ENCODE results near the gene TNS1. TPM values are rescaled to one million over a fixed set of nuclear protein-coding genes. Genes with fewer than 3 reads are reported as not detected.

TNS1 gene
- total RNA-seq, 4 donors from 2014 or later, result 23.1 to 156 (median 81.1) TPM

DNA sequence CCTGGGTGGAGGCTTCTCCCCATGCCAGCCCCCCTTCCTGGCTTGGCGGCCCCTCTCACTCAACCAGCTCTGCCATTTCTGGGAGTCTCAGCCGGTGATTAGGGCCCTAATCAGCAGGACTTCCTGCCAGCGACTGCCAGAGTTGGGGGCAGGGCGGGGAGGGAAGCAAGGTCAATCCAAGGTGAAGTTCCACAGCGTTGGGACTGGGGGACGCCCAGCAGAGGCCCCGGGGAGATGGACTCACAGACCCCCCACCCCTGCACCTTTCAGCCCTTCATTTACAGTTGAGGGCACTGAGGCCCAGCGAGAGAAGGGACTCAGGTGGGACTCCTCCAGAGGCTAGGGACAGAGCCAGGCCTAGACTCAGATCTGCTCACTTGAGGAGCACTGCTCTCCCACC lies 65.3 kb downstream of the TNS1 start:
- Histone ChIP-seq H3K4me3 (peak overlapping the region in 1 of 4 donors; percentile 67), H3K4me1 (peaks cover 0 to 67% (median 0%) of the 10 kb centered on the region in 4 donors), H3K36me3 (no peaks in the 10 kb centered on the region), H3K9me3 (no peaks in the 10 kb centered on the region), H3K27ac (peak overlapping the region; percentile 22 to 92 (median 74)), H3K27me3 (no peaks in the 10 kb centered on the region)
- TF ChIP-seq, protein P1, sequence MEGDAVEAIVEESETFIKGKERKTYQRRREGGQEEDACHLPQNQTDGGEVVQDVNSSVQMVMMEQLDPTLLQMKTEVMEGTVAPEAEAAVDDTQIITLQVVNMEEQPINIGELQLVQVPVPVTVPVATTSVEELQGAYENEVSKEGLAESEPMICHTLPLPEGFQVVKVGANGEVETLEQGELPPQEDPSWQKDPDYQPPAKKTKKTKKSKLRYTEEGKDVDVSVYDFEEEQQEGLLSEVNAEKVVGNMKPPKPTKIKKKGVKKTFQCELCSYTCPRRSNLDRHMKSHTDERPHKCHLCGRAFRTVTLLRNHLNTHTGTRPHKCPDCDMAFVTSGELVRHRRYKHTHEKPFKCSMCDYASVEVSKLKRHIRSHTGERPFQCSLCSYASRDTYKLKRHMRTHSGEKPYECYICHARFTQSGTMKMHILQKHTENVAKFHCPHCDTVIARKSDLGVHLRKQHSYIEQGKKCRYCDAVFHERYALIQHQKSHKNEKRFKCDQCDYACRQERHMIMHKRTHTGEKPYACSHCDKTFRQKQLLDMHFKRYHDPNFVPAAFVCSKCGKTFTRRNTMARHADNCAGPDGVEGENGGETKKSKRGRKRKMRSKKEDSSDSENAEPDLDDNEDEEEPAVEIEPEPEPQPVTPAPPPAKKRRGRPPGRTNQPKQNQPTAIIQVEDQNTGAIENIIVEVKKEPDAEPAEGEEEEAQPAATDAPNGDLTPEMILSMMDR (IDR thresholded peaks at IDR 0.05), result no peak
- no peak for TF ChIP-seq POLR2A (IDR thresholded peaks at IDR 0.05)
- no peak for DNase-seq

DNA sequence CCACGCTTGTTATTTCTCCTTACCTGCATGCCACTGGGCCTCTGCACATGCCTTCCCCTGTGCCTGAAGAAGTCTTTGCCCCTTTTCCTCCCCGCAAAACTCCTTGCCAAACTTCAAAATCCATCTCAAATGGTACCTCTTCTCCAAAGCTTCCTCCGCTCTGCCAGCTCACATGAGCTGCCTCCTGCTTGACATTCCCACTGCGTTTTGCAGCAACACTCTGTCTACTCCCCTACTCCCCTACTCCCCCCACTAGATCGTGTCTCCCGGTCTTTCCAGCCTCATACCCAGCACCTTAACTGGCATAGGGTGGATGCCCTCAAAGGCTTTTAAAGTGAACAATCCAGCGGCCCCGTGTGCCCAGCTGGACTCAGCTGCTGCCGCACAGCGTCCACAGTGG lies 65.8 kb downstream of the TNS1 start:
- Histone ChIP-seq H3K4me3 (peak overlapping the region in 1 of 4 donors; percentile 67), H3K4me1 (peaks cover 0 to 72% (median 0%) of the 10 kb centered on the region in 4 donors)

DNA sequence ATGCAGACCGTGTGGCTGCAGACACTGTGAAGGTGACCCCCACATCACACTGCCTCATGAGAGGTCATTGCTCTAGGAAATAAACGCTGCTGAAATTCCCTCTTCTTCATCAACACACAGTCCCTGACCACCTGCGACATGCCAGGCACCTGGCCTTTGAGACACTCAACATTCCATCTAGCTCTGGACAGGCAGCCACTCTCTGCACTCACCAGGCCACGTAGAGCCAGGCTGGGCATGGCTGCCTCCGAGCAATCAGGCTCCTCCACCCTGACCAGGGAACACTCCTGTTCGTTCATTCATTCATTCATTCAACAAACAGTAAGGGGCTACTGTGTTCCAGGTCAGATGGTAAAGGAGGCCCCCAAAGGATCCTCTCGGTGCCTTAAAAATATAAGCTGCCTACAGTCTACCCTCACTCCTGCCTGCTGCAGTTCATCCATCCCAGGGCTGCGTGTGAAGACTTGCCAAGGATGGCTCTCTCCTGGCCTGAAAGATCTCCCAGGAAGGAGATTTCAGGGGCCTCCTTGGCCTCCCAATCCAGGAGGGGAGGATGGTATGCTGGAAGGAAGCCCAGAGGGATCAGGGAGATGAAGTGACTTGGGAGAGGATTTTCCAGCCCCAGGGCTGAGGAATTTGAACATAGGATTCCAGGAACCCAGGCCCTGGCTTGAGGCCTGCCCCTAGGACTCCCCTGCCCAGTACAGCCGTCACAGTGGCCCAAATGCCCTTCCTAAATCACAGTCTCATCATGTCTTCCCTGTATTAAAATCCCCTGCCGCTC lies 66.7 kb downstream of the TNS1 start:
- TF ChIP-seq, protein P1 (IDR thresholded peaks at IDR 0.05), result no peak
- TF ChIP-seq POLR2A (IDR thresholded peaks at IDR 0.05), result no peak
- peak overlapping the region in 3 of 4 donors; percentile 64 to 92 (median 84) for H3K27ac ChIP-seq
- no peaks in the 10 kb centered on the region for H3K27me3 ChIP-seq
- H3K9me3 ChIP-seq, result no peaks in the 10 kb centered on the region
- peaks cover 0 to 79% (median 0%) of the 10 kb centered on the region in 4 donors for H3K4me1 ChIP-seq
- H3K36me3 ChIP-seq, result no peaks in the 10 kb centered on the region
- peak overlapping the region in 1 of 4 donors; percentile 67 for H3K4me3 ChIP-seq
- DNase-seq, result no peak

More for the DNA sequence above, 65.8 kb downstream of the TNS1 start:
- Histone ChIP-seq H3K9me3 (no peaks in the 10 kb centered on the region), H3K36me3 (no peaks in the 10 kb centered on the region), H3K27me3 (no peaks in the 10 kb centered on the region), H3K27ac (peak overlapping the region; percentile 22 to 92 (median 74))
- TF ChIP-seq POLR2A (IDR thresholded peaks at IDR 0.05), result no peak
- TF ChIP-seq, protein P1 (IDR thresholded peaks at IDR 0.05), result no peak
- no peak for DNase-seq

DNA sequence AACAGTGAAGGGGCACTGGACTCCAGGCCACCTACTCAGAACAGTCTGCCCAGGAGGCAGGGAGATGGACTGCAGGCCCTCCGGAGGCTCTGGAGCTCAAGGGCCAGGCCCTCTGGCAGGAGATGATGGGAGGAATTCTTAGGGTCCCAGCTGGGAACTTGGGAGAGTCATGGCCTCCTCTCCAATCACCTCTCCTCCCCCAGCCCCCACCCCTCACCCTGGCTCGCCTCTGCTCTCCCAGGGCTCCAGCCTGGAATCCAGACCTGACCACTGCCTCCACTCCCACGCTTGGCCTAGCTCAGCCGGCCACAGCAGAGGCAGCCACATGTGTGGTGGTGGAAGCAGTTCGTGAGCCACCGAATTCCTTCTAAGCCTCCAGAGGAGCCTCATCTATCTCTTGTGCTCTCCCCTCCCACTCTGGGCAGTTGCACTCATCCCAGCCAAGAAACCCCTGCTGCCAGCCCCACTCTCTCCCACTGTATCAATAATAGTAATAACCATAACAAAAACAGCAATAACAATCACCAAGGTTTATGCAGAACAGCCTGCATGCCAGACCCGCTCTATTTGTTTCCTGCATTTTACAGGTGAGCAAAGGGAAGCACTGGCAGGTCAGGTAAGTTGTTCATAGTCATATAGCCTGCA lies 67.4 kb downstream of the TNS1 start:
- Histone ChIP-seq H3K4me3 (peak overlapping the region in 2 of 4 donors; percentile 16 to 23), H3K36me3 (no peaks in the 10 kb centered on the region), H3K27ac (peak overlapping the region; percentile 46 to 92 (median 74)), H3K9me3 (no peaks in the 10 kb centered on the region), H3K27me3 (no peaks in the 10 kb centered on the region), H3K4me1 (peaks cover 0 to 80% (median 0%) of the 10 kb centered on the region in 4 donors)
- DNase-seq, result no peak
- TF ChIP-seq POLR2A (IDR thresholded peaks at IDR 0.05), result no peak
- TF ChIP-seq, protein P1 (IDR thresholded peaks at IDR 0.05), result no peak

DNA sequence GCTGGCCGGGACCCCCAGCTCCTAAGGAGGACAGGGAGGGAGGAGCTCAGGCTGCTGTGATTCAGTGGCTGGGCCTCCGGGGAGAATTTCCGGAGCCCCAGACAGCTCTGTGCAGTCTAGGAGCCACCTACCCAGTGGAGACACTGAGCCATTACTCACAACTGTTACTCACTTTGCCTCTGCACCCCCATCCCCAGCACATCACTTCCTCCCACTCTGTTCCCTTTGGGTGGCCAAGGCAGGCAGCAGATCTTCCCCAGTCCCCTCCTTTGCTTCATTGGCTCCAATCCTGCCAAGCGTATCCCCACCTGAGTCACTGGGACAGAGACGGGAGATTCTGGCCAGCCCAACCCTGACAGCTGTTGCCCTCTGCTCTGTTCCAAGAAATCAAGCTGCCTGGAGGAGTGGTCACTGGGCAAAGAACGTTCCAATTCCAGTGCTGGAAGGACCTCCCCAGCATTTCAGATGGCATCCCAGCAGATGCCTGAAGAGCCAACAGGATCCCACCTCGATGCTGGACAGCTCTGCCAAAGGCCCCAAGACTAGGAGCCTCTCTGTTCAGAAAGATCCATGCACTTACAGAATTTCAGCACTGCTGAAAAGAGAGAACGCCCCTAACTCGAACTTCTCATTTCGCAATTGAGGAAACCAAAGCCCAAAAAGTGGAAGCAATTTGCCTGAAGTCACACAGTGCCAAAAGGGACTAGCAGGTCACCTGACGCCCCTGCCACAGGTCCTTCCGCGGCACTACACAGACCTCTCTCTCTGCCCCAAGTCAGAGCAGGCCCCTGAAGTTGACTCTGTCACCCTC lies 68.3 kb downstream of the TNS1 start:
- Histone ChIP-seq H3K9me3 (no peaks in the 10 kb centered on the region), H3K4me3 (peak overlapping the region in 2 of 4 donors; percentile 16 to 23), H3K27me3 (no peaks in the 10 kb centered on the region), H3K4me1 (peaks cover 0 to 84% (median 0%) of the 10 kb centered on the region in 4 donors), H3K27ac (peak overlapping the region; percentile 46 to 92 (median 74)), H3K36me3 (no peaks in the 10 kb centered on the region)
- TF ChIP-seq POLR2A (IDR thresholded peaks at IDR 0.05), result no peak
- TF ChIP-seq, protein P1 (IDR thresholded peaks at IDR 0.05), result no peak
- no peak for DNase-seq

All from Peyer's patch (tissue), 4 donors.